PC-9 (cell line): Measurements from ENCODE around the gene CST5. TPM values are rescaled to one million over a fixed set of nuclear protein-coding genes. Genes with fewer than 3 reads are reported as not detected.

Experiments used
- BruUV-seq: library from RNA; stranded (reverse); fragments of 400-500 nt; replicated peaks from 2 replicates; lab custom pipeline; 2021; lab: Mats Ljungman, UMichigan
- CTCF ChIA-PET: fragments of 300-600 bp; sonication (Branson Sonifier 250); formaldehyde crosslinking; loops from one replicate; lab custom pipeline; 2022; ENCODE audit warnings: antibody characterized with exemption; lab: Charles Lee
- POLR2A ChIA-PET: fragments of 300-600 bp; sonication (Branson Sonifier 250); formaldehyde crosslinking; loops from one replicate; lab custom pipeline; 2022; ENCODE audit warnings: antibody characterized with exemption; ENCODE audit not compliant: unreplicated experiment; lab: Charles Lee
- DNase-seq, 2 experiments: peaks; one replicate each; pipeline versions ENCODE4 v3.0.0 to v3.0.0-alpha.2; 2015 to 2022; ENCODE audit warnings: mixed read lengths in 1 of 2
- H2AFZ ChIP-seq: fragments of 200-600 bp; sonication (generic); 2 replicates; pipeline ENCODE4 v1.8.1; 2017; ENCODE audit warnings: antibody characterized with exemption
- H3F3A ChIP-seq: fragments of 200-600 bp; sonication (generic); 2 replicates; pipeline ENCODE4 v1.8.1; 2017; ENCODE audit warnings: antibody characterized with exemption, mild to moderate bottlenecking, low read depth; ENCODE audit not compliant: insufficient read depth
- H3K27ac ChIP-seq: fragments of 200-600 bp; sonication (generic); 2 replicates; pipeline ENCODE4 v1.6.1; 2016; ENCODE audit warnings: mixed run types
- H3K27me3 ChIP-seq: fragments of 200-600 bp; sonication (generic); 2 replicates; pipeline ENCODE4 v1.6.1; 2016; ENCODE audit warnings: low read depth, mixed run types; ENCODE audit not compliant: insufficient read depth
- H3K36me3 ChIP-seq: fragments of 200-600 bp; sonication (generic); 2 replicates; pipeline ENCODE4 v1.6.1; 2016; ENCODE audit warnings: low read depth, mixed run types
- H3K4me1 ChIP-seq: fragments of 200-600 bp; sonication (generic); replicated peaks from 2 replicates; pipeline ENCODE4 v1.6.1; 2016; ENCODE audit warnings: mixed run types; ENCODE audit not compliant: insufficient read depth
- H3K4me2 ChIP-seq: fragments of 200-600 bp; sonication (generic); 2 replicates; pipeline ENCODE4 v1.6.1; 2017; ENCODE audit warnings: mixed run types
- H3K4me3 ChIP-seq: fragments of 200-600 bp; sonication (generic); 2 replicates; pipeline ENCODE4 v1.6.1; 2016; ENCODE audit warnings: mixed run types
- H3K79me2 ChIP-seq: fragments of 200-600 bp; sonication (generic); 2 replicates; pipeline ENCODE4 v1.6.1; 2017; ENCODE audit warnings: low read depth, mixed run types
- H3K9me2 ChIP-seq: fragments of 200-600 bp; sonication (generic); 2 replicates; pipeline ENCODE4 v1.8.1; 2017; ENCODE audit warnings: mild to moderate bottlenecking; ENCODE audit not compliant: insufficient read depth
- H3K9me3 ChIP-seq: fragments of 200-600 bp; sonication (generic); 2 replicates; pipeline ENCODE4 v1.8.1; 2016; ENCODE audit warnings: low read depth; ENCODE audit not compliant: insufficient read depth
- H4K20me1 ChIP-seq: fragments of 200-600 bp; sonication (generic); 2 replicates; pipeline ENCODE4 v1.8.1; 2017; ENCODE audit not compliant: insufficient read depth
- EZH2 ChIP-seq: fragments of 200-600 bp; sonication (generic); IDR thresholded peaks from 2 replicates; pipeline ENCODE4 v1.8.0; 2017; ENCODE audit warnings: antibody characterized with exemption, low read depth
- intact Hi-C: fragments of 100-400 bp; cut with micrococcal nuclease; formaldehyde crosslinking; loops from one replicate; pipeline ENCODE4 v1.10.0; 2022; ENCODE audit not compliant: unreplicated experiment
- total RNA-seq: library from RNA; stranded (reverse); gene quantifications from 2 replicates; pipeline ENCODE4 v1.2.3, GENCODE V29; 2021
- TF ChIP-seq, protein P1 (sequence below): fragments of 200-600 bp; sonication (generic); conservative IDR thresholded peaks from 2 replicates; pipeline ENCODE4 v1.6.1; 2017; ENCODE audit warnings: mixed run types, antibody characterized with exemption, mild to moderate bottlenecking, moderate library complexity

CST5 gene
- total RNA-seq, 1 experiment from 2014 or later: 2.2 TPM

GRCh38 chr20:23884136-23884770, 4.7 kb upstream of the CST5 start:
- TF ChIP-seq, protein P1, sequence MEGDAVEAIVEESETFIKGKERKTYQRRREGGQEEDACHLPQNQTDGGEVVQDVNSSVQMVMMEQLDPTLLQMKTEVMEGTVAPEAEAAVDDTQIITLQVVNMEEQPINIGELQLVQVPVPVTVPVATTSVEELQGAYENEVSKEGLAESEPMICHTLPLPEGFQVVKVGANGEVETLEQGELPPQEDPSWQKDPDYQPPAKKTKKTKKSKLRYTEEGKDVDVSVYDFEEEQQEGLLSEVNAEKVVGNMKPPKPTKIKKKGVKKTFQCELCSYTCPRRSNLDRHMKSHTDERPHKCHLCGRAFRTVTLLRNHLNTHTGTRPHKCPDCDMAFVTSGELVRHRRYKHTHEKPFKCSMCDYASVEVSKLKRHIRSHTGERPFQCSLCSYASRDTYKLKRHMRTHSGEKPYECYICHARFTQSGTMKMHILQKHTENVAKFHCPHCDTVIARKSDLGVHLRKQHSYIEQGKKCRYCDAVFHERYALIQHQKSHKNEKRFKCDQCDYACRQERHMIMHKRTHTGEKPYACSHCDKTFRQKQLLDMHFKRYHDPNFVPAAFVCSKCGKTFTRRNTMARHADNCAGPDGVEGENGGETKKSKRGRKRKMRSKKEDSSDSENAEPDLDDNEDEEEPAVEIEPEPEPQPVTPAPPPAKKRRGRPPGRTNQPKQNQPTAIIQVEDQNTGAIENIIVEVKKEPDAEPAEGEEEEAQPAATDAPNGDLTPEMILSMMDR: no peak
- no peak for TF ChIP-seq EZH2
- H3K4me1 ChIP-seq: peaks cover 67% of the 10 kb centered on the region
- peak overlapping the region; percentile 66; the same call in 1 of the 2 replicates for H2AFZ ChIP-seq
- H3K4me2 ChIP-seq: peak overlapping the region; percentile 66
- H3K36me3 ChIP-seq: no peaks in the 10 kb centered on the region
- intact Hi-C loops: loop anchor here (2.0 to 5.0 kb wide), 2 partner anchors 85 to 213 kb away; no protein-coding TSS in a partner anchor
- H3K27ac ChIP-seq: peak overlapping the region; percentile 76
- no TSS peak for BruUV-seq
- H3K27me3 ChIP-seq: no peaks in the 10 kb centered on the region
- H3K9me3 ChIP-seq: no peaks in the 10 kb centered on the region
- DNase-seq: peak; percentile 34 to 80
- peaks cover 29% of the 10 kb centered on the region for H3F3A ChIP-seq
- H3K4me3 ChIP-seq: no peak overlapping the region
- H4K20me1 ChIP-seq: no peaks in the 10 kb centered on the region
- ChIA-PET CTCF (interaction anchor here (0.6 kb wide), 1 partner anchor 220 kb away, joined by 3 read pairs; no protein-coding TSS in a partner anchor), POLR2A (no interaction called here)
- H3K9me2 ChIP-seq: no peaks in the 10 kb centered on the region
- H3K79me2 ChIP-seq: no peaks in the 10 kb centered on the region

GRCh38 chr20:23881371-23881770, 1.8 kb upstream of the CST5 start:
- intact Hi-C loops: loop anchor here (2.0 to 5.0 kb wide), 2 partner anchors 55 to 216 kb away; partner anchors contain the start of gene CST2

GRCh38 chr20:23880417-23880816, 869 bp upstream of the CST5 start:
- Histone ChIP-seq H2AFZ (no peak overlapping the region), H3K9me3 (no peaks in the 10 kb centered on the region), H4K20me1 (no peaks in the 10 kb centered on the region), H3F3A (peaks cover 44% of the 10 kb centered on the region), H3K4me3 (no peak overlapping the region), H3K36me3 (no peaks in the 10 kb centered on the region), H3K4me2 (peak overlapping the region; percentile 48), H3K9me2 (no peaks in the 10 kb centered on the region), H3K4me1 (peaks cover 83% of the 10 kb centered on the region), H3K27ac (peak overlapping the region; percentile 71), H3K27me3 (no peaks in the 10 kb centered on the region), H3K79me2 (no peaks in the 10 kb centered on the region)
- DNase-seq: no peak
- ChIA-PET POLR2A (interaction anchor here (0.6 kb wide), 1 partner anchor 793 kb away, joined by 5 read pairs; no protein-coding TSS in a partner anchor), CTCF (no interaction called here)
- TF ChIP-seq EZH2: no peak
- TF ChIP-seq, protein P1: no peak
- no TSS peak for BruUV-seq
- intact Hi-C loops: loop anchor here (1.0 to 5.0 kb wide), 3 partner anchors 40 to 217 kb away; partner anchors contain the start of gene CST2

More at GRCh38 chr20:23881371-23881770, 1.8 kb upstream of the CST5 start:
- Histone ChIP-seq H3K9me3 (no peaks in the 10 kb centered on the region), H4K20me1 (no peaks in the 10 kb centered on the region), H3K36me3 (no peaks in the 10 kb centered on the region), H3K4me1 (peaks cover 91% of the 10 kb centered on the region), H3K27me3 (no peaks in the 10 kb centered on the region), H3K4me3 (no peak overlapping the region), H3F3A (peaks cover 44% of the 10 kb centered on the region), H2AFZ (no peak overlapping the region), H3K4me2 (0 out of 2 replicates have a peak overlapping the region, but pooled peaks have one; percentile 48), H3K79me2 (no peaks in the 10 kb centered on the region), H3K27ac (peak overlapping the region; percentile 71; the same call in 1 of the 2 replicates), H3K9me2 (no peaks in the 10 kb centered on the region)
- ChIA-PET CTCF (no interaction called here), POLR2A (no interaction called here)
- TF ChIP-seq EZH2: no peak
- TF ChIP-seq, protein P1: no peak
- no TSS peak for BruUV-seq
- DNase-seq: peak in 1 of 2 experiments; percentile 36
